ENCODE measurements around the gene CORIN.

DNA sequence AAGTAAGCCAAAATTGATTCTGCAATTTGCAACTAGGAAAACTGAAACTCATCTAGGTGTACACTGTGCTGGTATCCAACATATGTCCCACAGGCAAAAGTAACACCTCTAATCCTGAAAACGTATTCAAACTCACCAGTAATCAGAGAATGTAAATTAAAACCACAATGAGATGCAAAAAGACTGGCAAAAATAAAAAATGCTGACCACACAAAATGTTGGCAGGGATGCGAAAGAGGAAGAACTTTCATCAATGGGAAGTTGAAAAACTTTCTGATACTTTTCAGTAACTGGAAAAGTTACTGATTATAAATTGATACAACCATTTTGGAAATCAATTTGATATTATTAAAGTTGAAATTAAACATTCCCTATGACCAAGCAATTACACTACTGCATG lies 20.1 kb upstream of the CORIN start:
- TF ChIP-seq, protein P1, sequence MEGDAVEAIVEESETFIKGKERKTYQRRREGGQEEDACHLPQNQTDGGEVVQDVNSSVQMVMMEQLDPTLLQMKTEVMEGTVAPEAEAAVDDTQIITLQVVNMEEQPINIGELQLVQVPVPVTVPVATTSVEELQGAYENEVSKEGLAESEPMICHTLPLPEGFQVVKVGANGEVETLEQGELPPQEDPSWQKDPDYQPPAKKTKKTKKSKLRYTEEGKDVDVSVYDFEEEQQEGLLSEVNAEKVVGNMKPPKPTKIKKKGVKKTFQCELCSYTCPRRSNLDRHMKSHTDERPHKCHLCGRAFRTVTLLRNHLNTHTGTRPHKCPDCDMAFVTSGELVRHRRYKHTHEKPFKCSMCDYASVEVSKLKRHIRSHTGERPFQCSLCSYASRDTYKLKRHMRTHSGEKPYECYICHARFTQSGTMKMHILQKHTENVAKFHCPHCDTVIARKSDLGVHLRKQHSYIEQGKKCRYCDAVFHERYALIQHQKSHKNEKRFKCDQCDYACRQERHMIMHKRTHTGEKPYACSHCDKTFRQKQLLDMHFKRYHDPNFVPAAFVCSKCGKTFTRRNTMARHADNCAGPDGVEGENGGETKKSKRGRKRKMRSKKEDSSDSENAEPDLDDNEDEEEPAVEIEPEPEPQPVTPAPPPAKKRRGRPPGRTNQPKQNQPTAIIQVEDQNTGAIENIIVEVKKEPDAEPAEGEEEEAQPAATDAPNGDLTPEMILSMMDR (IDR thresholded peaks at IDR 0.05), result no peak
- no peak for TF ChIP-seq POLR2A (IDR thresholded peaks at IDR 0.05)
